Stimulated activated CD4-positive, alpha-beta T cell treated with anti-CD3 and anti-CD28 coated beads, Interleukin-1b, Interleukin-23, amount 100 ng/mL, for 4 hours (primary cell): ENCODE measurements around the gene RBP4.

Experiments
- DNase-seq, 2 donors: peaks; one replicate each; pipeline ENCODE4 v3.0.0-alpha.2; 2020; ENCODE audit warnings: low read depth in 2 of 2

Gene RBP4

GRCh38 chr10:93601146-93601773 lies at the start of gene RBP4:
TSS of gene RBP4 (minus strand) at chr10:93601235. CDS start at chr10:93601028, 207 bp downstream.
- no peak for DNase-seq

- no peak for DNase-seq
These were observed 38.8 kb upstream of the RBP4 start for GRCh38 chr10:93639791-93640190.

- DNase-seq: no peak
These were observed 29.9 kb upstream of the RBP4 start for GRCh38 chr10:93630625-93631557.

GRCh38 chr10:93629647-93630305 lies 28.7 kb upstream of the RBP4 start:
- no peak for DNase-seq

- no peak for DNase-seq
These were observed 27.8 kb upstream of the RBP4 start for GRCh38 chr10:93628858-93629257.

DNA sequence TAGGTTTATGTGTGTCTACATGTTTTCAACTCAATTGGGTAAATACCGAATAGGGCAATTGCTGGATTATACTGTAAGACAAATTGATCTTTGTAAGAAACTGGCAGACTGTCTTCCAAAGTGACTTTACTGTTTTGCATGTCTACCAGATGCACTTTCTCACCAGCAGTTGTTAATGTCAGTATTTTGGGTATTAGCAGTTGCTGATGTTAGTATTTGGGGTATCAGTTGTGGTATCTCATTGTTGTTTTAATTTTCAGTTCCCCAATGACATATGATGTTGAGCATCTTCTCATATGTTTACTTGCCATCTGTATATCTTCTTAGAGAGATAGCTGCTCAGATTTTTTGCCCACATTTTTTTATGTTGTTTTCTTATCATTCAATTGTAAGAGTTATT lies 21.9 kb upstream of the RBP4 start:
- no peak for DNase-seq

DNA sequence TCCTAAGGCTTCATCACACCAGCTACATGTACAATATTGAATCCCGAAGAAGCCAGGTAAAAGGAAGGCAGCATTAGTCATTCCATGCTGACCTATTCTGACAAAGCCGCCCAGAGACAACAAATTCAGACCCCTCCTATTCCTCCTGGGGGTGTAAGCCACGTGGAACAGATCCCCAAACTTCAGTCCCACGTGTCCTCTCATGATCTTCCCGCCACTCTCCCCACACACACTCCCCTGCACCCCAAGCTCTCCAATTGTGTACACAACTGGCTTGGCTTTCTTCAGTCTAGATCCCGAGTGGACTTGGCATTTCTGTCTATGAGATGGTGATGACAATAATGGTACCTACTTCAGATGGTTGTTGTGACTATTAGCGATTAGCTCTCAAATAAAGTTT lies 19.9 kb upstream of the RBP4 start:
- no peak for DNase-seq

DNA sequence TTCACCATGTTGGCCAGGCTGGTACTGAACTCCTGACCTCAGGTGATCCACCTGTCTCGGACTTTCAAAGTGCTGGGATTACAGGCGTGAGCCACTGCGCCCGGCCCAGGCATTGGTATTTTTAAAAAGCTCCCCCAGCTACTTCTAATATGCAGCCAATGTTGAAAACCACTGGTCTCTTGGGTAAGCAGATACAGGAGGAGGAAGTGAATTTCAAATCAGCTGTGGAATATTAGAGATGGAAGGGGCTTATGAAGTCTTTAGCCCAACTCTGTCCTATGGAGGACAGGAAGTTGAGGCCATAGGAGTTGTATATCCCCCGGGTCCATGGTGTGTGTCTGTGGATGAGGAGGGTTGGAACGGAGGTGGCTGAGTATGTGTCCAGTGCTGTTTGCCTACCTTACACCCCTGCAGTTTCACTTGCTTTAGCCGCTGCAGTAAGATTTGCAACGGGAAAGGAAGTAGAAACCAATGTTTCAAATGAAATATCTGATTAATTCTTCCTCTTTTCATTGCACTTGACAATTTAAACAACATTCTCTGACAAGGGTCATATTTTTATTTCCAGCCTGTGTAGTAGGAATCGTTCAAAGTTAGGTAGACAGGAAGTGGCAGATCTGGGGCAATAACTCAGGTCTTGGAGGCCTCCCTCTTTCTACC lies 14.7 kb upstream of the RBP4 start:
- no peak for DNase-seq

DNA sequence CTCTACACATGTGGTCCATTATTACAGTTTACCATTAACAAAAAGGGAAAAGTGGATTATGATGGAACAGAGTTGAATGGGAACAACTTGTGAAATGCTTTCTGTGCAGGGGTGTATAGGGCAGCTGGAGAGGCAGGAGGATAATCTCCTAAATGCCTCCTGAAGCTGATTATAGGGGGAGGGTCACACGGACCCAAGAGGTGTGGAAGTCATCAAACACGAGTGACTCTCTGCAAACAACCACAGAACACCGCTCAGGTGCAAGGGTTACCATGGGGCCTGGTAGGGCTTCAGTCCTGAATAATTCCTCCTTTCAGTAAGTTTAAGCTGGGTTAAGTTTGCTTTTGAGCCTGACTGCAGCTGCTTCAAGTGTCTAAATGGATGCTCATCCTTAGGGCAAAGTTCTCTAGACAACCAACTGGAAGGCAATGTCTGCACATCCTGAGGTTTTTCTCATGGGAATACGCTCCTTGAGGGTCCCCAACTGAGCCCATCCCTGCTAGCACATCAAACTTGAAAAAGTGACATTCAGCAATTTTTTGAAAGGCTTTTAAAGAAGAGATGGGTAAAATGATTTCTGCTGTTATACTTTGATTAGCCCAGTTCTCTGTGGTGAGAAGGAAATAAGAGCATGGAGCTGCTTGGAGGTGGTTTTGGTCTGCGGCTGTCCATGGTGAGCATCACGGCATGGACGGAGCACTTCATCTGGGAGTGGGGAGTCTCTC lies 13.2 kb upstream of the RBP4 start:
- DNase-seq: no peak

DNA sequence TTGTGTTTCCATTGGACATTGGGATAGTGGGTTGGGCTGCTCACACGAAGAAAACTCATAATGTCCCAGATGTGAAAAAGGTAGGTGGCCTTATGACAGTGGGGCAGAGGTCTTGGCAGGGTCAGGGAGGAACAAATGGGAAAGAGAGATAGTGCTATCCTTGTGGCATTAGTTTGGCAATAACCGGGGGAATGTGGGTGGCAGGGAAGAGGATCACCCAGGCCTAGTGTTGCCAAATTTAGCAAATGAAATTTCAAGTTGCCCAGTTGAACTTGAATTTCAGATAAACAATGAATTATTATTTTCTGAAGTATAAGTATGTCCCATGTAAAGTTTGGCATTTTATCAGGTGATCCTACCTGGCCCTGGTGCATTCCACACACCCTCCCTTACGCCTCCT lies 12.1 kb upstream of the RBP4 start:
- no peak for DNase-seq

DNA sequence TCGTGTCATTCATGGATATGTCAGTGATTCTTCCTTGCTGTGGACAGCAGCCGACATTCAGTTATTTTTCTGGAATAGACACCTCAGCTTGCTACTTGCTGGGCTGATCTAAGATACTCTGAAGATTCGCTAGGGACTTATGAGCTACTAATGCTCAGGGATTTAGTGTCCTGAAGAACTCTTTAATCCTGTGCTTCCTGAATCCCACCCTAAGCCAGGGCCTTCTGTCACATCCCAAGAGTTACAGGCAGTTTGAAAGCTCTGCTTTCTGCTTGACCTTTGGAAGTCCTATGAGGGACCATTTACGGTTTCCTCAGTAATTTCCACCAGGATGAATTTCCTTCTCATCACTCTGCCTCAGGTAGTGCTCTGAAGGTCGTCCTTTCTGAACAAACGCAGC lies 11.3 kb upstream of the RBP4 start, which contains the start of gene PDE6C:
Gene PDE6C, plus strand, starts transcription at position 227 of the 400 bp plus-strand sequence. CDS start 189 bp downstream, outside the sequence.
- no peak for DNase-seq

GRCh38 chr10:93608421-93608820 lies 7.4 kb upstream of the RBP4 start:
- DNase-seq: no peak

DNA sequence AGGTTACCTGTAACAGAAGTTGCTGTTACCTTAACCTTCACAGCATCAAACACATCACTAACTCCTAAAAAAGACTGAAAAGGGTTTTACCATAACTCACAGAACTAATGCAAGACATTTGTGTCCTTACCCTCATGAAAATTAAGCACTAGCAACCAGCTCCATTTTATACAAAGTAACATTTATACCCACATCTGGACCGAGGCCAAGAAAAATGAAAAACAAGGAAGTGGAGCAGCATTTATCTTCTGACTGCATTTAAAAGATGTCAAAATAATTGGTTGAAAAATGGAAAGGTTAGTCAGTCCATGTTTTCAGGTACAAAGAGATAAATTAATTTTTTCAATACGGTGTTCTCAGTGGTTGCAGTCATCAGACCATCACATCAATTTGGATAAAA lies 3.1 kb upstream of the RBP4 start:
- DNase-seq: no peak

GRCh38 chr10:93603023-93603422 lies 2.0 kb upstream of the RBP4 start:
- DNase-seq: no peak

- no peak for DNase-seq
These were observed 733 bp upstream of the RBP4 start for GRCh38 chr10:93601774-93602162.

- DNase-seq: no peak
These were observed 439 bp downstream of the RBP4 start for GRCh38 chr10:93600446-93601145.

DNA sequence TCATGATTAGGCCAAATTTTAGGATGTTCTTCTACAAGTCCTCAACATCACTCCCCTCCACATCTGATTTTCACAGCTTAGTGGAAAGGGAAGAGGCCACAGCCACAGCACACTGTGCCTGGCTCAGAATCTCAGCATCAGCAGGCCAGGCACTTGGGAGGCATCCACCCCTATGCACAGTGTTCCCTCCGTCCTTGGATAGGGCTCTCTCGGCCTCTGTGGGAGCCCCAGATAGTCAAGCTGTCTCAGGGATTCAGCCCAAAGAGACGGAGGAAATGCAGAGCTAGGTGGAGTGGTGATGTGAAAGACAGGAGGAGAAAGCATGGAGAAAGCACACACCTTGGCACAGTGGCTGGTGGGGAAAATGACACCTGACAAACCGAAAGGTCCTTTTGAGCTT lies 1.3 kb downstream of the RBP4 start:
- no peak for DNase-seq

DNA sequence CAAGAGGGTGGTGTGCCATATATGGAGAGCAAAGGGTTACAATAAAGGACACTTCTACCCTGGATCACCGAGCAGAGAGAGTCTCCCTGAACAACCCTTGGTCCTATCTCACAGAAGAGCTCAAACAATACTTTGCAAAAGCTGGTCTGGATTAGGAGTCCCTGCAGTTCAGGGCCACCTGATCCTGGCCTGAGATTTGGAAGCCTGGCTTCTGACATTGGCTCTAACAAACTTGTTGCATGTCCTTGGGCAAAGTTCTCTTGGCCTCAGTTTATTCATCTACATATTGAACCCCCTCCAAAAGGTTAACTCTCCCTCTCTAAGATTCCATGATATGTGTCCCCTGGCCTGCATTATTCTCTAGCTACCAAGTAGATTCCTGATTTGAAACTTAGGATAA lies 1.7 kb downstream of the RBP4 start:
- no peak for DNase-seq

DNA sequence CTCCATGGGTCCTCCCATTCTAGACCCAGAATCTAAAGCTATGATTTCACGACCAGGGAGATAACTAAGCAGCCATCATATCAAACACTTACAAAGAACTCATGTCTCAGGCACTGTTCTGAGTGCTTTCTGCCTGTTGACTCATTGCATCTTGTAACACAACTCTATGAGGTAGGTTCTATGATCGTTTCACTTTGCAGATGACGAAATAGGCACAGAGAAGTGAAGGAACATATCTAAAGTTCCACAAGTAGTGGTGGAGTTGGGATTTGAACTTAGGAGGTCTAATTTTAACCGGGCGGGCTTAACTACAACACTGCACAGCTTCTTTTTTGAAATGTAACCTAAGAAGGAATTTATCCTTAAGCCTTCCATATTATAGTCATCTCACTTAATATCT lies 2.9 kb downstream of the RBP4 start:
- no peak for DNase-seq

- DNase-seq: no peak
These were observed 3.9 kb downstream of the RBP4 start for GRCh38 chr10:93597075-93597599.

- no peak for DNase-seq
These were observed 4.5 kb downstream of the RBP4 start for GRCh38 chr10:93596539-93596938.
